NCI-H748 (cell line): ENCODE measurements around the gene P2RY6.
"Not testable (repeated sequence)": the region's sequence is repeated elsewhere in the genome, so short reads cannot be mapped to it uniquely, and the experiment has no call there.

Source experiments
- DNase-seq: peaks from one replicate; lab custom pipeline; 2025; ENCODE audit not compliant: unreplicated experiment; lab: John Stamatoyannopoulos, UW

Gene P2RY6

GRCh38 chr11:73271936-73272679 is at the start of gene P2RY6:
Gene P2RY6 (plus strand): TSS chr11:73272338. CDS start chr11:73296519, 24,181 bp downstream.
- DNase-seq: peak; percentile 28

- no peak for DNase-seq
Observed at GRCh38 chr11:73223998-73224730, 48.0 kb upstream of the P2RY6 start.

- no peak for DNase-seq
Observed at GRCh38 chr11:73225001-73225686, 47.0 kb upstream of the P2RY6 start.

GRCh38 chr11:73225851-73226250 is 46.3 kb upstream of the P2RY6 start:
- DNase-seq: no peak

GRCh38 chr11:73226297-73227006 is 45.7 kb upstream of the P2RY6 start:
- DNase-seq: no peak

- DNase-seq: peak; percentile 94
Observed at GRCh38 chr11:73227571-73228211, 44.4 kb upstream of the P2RY6 start.

- DNase-seq: peak; percentile 36
Observed at GRCh38 chr11:73228268-73229134, 43.6 kb upstream of the P2RY6 start.

- DNase-seq: no peak
Observed at GRCh38 chr11:73229321-73229895, 42.7 kb upstream of the P2RY6 start.

GRCh38 chr11:73229896-73230875 is 42.0 kb upstream of the P2RY6 start:
- DNase-seq: no peak

- no peak for DNase-seq
Observed at GRCh38 chr11:73230931-73231330, 41.2 kb upstream of the P2RY6 start.

GRCh38 chr11:73232487-73232886 is 39.7 kb upstream of the P2RY6 start:
- not testable (repeated sequence) for DNase-seq

- DNase-seq: no peak
Observed at GRCh38 chr11:73233211-73233610, 38.9 kb upstream of the P2RY6 start.

GRCh38 chr11:73233692-73234470 is 38.3 kb upstream of the P2RY6 start:
- DNase-seq: no peak

- no peak for DNase-seq
Observed at GRCh38 chr11:73234471-73235181, 37.5 kb upstream of the P2RY6 start.

- no peak for DNase-seq
Observed at GRCh38 chr11:73235236-73235786, 36.8 kb upstream of the P2RY6 start.

GRCh38 chr11:73236205-73236765 is 35.9 kb upstream of the P2RY6 start:
- DNase-seq: no peak
